ENCODE results near the gene CNTN1. TPM values are rescaled to one million over a fixed set of nuclear protein-coding genes. Genes with fewer than 3 reads are reported as not detected.

Gene CNTN1
- polyA plus RNA-seq, 1 donor (not counting 4 experiments of a cell fraction or from before 2014, with no cell fraction given): 19.0 TPM

- dilution Hi-C loops (cut with MboI; ENCODE audit: extremely low pct_ligation_motif_present, low sequenced_read_pairs): no loop called here
- no peaks in the 10 kb centered on the region for H3K27me3 ChIP-seq (ENCODE audit: control insufficient read depth, extremely low read depth, insufficient read depth, low read length)
- no peaks in the 10 kb centered on the region for H4K20me1 ChIP-seq (ENCODE audit: control insufficient read depth, extremely low read depth, insufficient read depth, low read length)
- DNase-seq (ENCODE audit: low read depth, low spot score): no peak
- TF ChIP-seq EZH2 (IDR thresholded peaks at IDR 0.05; ENCODE audit: low read length): no peak
- TF ChIP-seq CTCF (optimal IDR thresholded peaks at IDR 0.05 in 1 of 3, IDR thresholded peaks at IDR 0.05 in 1 of 3, conservative IDR thresholded peaks at IDR 0.05 in 1 of 3; ENCODE audit: extremely low read depth in 1 of 3, insufficient read depth in 2 of 3, low read length in 3 of 3): no peak
- H3K4me3 ChIP-seq (ENCODE audit: control insufficient read depth in 2 of 3, extremely low read depth in 1 of 3, insufficient read depth in 2 of 3, low read depth in 1 of 3, low read length in 3 of 3): no peak overlapping the region
- H3K9ac ChIP-seq (ENCODE audit: control insufficient read depth, extremely low read depth, insufficient read depth, low read length): no peak overlapping the region
- no peak overlapping the region for H3K4me2 ChIP-seq (ENCODE audit: control insufficient read depth, extremely low read depth, insufficient read depth, low read depth, low read length)
- H3K9me3 ChIP-seq (ENCODE audit: control insufficient read depth, low read depth, low read length): no peaks in the 10 kb centered on the region
- no peaks in the 10 kb centered on the region for H3K36me3 ChIP-seq (ENCODE audit: control insufficient read depth in 2 of 2, extremely low read depth in 1 of 2, insufficient read depth in 2 of 2, low read length in 2 of 2)
- H3K27ac ChIP-seq (ENCODE audit: control insufficient read depth, insufficient read depth, low read length): no peak overlapping the region
- H3K9me1 ChIP-seq (ENCODE audit: control insufficient read depth, extremely low read depth, insufficient read depth, low read length): no peaks in the 10 kb centered on the region
- no peaks in the 10 kb centered on the region for H3K79me2 ChIP-seq (ENCODE audit: control insufficient read depth, insufficient read depth, low read length)
- no peak overlapping the region for H2AFZ ChIP-seq (ENCODE audit: control insufficient read depth, low read length)
- no peak for FAIRE-seq
- no peaks in the 10 kb centered on the region for H3K4me1 ChIP-seq (ENCODE audit: control insufficient read depth, extremely low read depth, insufficient read depth, low read length)
Observed at GRCh38 chr12:40793471-40793870, 101.2 kb downstream of the CNTN1 start.

GRCh38 chr12:40794087-40794486, 101.8 kb downstream of the CNTN1 start:
- no peaks in the 10 kb centered on the region for H3K9me1 ChIP-seq (ENCODE audit: control insufficient read depth, extremely low read depth, insufficient read depth, low read length)
- H3K9me3 ChIP-seq (ENCODE audit: control insufficient read depth, low read depth, low read length): no peaks in the 10 kb centered on the region
- H3K4me2 ChIP-seq (ENCODE audit: control insufficient read depth, extremely low read depth, insufficient read depth, low read depth, low read length): no peak overlapping the region
- FAIRE-seq (no peak), DNase-seq (ENCODE audit: low read depth, low spot score) (no peak)
- no peak overlapping the region for H3K9ac ChIP-seq (ENCODE audit: control insufficient read depth, extremely low read depth, insufficient read depth, low read length)
- no peaks in the 10 kb centered on the region for H3K27me3 ChIP-seq (ENCODE audit: control insufficient read depth, extremely low read depth, insufficient read depth, low read length)
- no peaks in the 10 kb centered on the region for H4K20me1 ChIP-seq (ENCODE audit: control insufficient read depth, extremely low read depth, insufficient read depth, low read length)
- no peaks in the 10 kb centered on the region for H3K36me3 ChIP-seq (ENCODE audit: control insufficient read depth in 2 of 2, extremely low read depth in 1 of 2, insufficient read depth in 2 of 2, low read length in 2 of 2)
- no peak for TF ChIP-seq EZH2 (IDR thresholded peaks at IDR 0.05; ENCODE audit: low read length)
- no peak for TF ChIP-seq CTCF (optimal IDR thresholded peaks at IDR 0.05 in 1 of 3, IDR thresholded peaks at IDR 0.05 in 1 of 3, conservative IDR thresholded peaks at IDR 0.05 in 1 of 3; ENCODE audit: extremely low read depth in 1 of 3, insufficient read depth in 2 of 3, low read length in 3 of 3)
- no peak overlapping the region for H2AFZ ChIP-seq (ENCODE audit: control insufficient read depth, low read length)
- dilution Hi-C loops (cut with MboI; ENCODE audit: extremely low pct_ligation_motif_present, low sequenced_read_pairs): no loop called here
- no peaks in the 10 kb centered on the region for H3K4me1 ChIP-seq (ENCODE audit: control insufficient read depth, extremely low read depth, insufficient read depth, low read length)
- no peak overlapping the region for H3K4me3 ChIP-seq (ENCODE audit: control insufficient read depth in 2 of 3, extremely low read depth in 1 of 3, insufficient read depth in 2 of 3, low read depth in 1 of 3, low read length in 3 of 3)
- H3K27ac ChIP-seq (ENCODE audit: control insufficient read depth, insufficient read depth, low read length): no peak overlapping the region
- no peaks in the 10 kb centered on the region for H3K79me2 ChIP-seq (ENCODE audit: control insufficient read depth, insufficient read depth, low read length)

All from keratinocyte (primary cell).